Adipocyte (in vitro differentiated cells): Measurements from ENCODE around the gene BEND3.
"Not testable (repeated sequence)": the region's sequence is repeated elsewhere in the genome, so short reads cannot be mapped to it uniquely, and the experiment has no call there.

ENCODE experiments used
- DNase-seq: peaks from one replicate; pipeline ENCODE4 v3.0.0-alpha.2; 2015; ENCODE audit warnings: low read depth
- H3K27me3 ChIP-seq: replicated peaks from 2 replicates; pipeline ENCODE4 v1.7.0; 2013; ENCODE audit warnings: mild to moderate bottlenecking, low read length, moderate library complexity; ENCODE audit not compliant: control insufficient read depth, insufficient read depth
- H3K36me3 ChIP-seq: 2 replicates; pipeline ENCODE4 v1.7.0; 2013; ENCODE audit warnings: low read length, mild to moderate bottlenecking, moderate library complexity; ENCODE audit not compliant: control insufficient read depth, insufficient read depth, severe bottlenecking
- H3K4me1 ChIP-seq: 2 replicates; pipeline ENCODE4 v1.7.0; 2013; ENCODE audit warnings: mild to moderate bottlenecking, low read length, moderate library complexity; ENCODE audit not compliant: control insufficient read depth, insufficient read depth
- H3K4me3 ChIP-seq: 2 replicates; pipeline ENCODE4 v1.7.0; 2013; ENCODE audit warnings: mild to moderate bottlenecking, low read length, moderate library complexity
- H3K9ac ChIP-seq: 2 replicates; pipeline ENCODE4 v1.7.0; 2013; ENCODE audit warnings: mild to moderate bottlenecking, low read length, moderate library complexity
- H3K9me3 ChIP-seq: 2 replicates; pipeline ENCODE4 v1.7.0; 2013; ENCODE audit warnings: mild to moderate bottlenecking, low read length, moderate library complexity; ENCODE audit not compliant: control insufficient read depth

Gene BEND3

DNA sequence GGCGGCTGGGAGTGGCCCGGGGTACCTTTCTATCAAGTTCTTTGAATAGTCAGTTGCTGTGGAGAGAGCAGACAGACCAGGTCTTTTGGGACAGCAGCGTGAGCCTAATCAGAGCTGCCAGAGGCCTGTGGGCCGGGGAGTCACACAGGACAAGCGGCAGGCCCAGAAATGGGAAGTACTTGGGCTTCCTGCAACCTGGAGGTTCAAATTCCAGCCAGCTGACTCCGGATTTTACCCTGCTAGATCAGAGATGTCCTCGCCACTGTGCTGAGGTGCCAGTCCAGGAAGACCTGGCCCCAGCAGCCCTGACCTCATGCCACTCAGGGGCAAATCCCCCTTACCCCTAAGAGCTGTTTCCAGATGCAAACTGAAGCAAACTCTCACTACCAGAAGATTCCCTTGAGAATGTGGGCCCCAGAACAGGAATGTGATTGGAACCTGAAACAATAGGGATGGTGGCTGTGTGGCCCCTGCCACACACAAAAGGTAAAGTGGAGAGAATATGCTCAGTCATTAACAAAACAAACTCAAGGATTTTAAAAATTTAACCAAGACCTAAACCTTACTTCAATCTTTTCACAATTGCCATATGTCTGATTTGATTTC lies 9.7 kb downstream of the BEND3 start:
- no peaks in the 10 kb centered on the region for H3K36me3 ChIP-seq
- no peak overlapping the region for H3K4me3 ChIP-seq
- no peaks in the 10 kb centered on the region for H3K27me3 ChIP-seq
- peaks cover 2% of the 10 kb centered on the region for H3K4me1 ChIP-seq
- DNase-seq, result no peak
- H3K9ac ChIP-seq, result no peak overlapping the region
- H3K9me3 ChIP-seq, result no peaks in the 10 kb centered on the region

DNA sequence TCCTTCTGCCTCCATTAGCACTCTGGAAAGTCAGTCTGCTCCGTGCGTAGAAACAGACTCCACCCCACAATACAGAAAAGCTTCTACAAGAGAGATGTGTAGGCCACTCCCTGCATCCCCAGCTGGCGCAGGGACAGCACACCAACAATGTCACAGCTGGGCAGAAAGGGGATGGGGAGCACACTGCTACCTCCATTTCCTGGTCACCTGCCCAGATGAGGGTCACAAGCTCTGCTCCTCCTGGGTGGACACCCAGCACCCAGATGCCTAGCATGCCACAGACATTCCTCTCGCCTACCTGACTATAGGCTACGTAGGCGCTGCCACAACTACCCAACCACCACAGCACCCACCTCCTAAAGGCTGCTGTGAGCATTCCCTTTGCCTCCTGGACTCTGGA lies 12.2 kb downstream of the BEND3 start:
- no peak for DNase-seq
- Histone ChIP-seq H3K4me1 (no peaks in the 10 kb centered on the region), H3K9me3 (no peaks in the 10 kb centered on the region), H3K9ac (no peak overlapping the region), H3K27me3 (no peaks in the 10 kb centered on the region), H3K4me3 (no peak overlapping the region), H3K36me3 (no peaks in the 10 kb centered on the region)

DNA sequence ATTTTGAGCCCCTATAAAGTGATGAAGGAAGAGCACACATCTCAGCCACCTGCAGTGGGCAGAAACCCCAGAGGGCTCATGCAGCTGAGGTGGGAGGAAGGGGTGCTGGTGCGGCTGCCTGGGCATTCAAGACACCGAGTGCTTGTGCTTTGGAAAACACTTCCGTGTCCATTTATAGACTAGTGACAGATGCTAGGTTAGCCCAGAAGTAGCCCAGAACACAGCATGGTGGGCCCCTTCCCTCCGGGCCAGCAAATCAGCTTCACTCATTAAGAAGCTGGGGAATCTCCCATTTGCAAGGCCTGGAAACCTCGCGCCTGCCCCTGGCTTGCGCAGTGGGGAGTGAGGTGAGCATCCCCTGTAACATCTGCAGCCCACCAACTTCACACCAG lies 12.9 kb downstream of the BEND3 start:
- no peak for DNase-seq
- H3K9ac ChIP-seq, result no peak overlapping the region
- H3K4me3 ChIP-seq, result no peak overlapping the region
- no peaks in the 10 kb centered on the region for H3K36me3 ChIP-seq
- no peaks in the 10 kb centered on the region for H3K4me1 ChIP-seq
- no peaks in the 10 kb centered on the region for H3K9me3 ChIP-seq
- H3K27me3 ChIP-seq, result no peaks in the 10 kb centered on the region

DNA sequence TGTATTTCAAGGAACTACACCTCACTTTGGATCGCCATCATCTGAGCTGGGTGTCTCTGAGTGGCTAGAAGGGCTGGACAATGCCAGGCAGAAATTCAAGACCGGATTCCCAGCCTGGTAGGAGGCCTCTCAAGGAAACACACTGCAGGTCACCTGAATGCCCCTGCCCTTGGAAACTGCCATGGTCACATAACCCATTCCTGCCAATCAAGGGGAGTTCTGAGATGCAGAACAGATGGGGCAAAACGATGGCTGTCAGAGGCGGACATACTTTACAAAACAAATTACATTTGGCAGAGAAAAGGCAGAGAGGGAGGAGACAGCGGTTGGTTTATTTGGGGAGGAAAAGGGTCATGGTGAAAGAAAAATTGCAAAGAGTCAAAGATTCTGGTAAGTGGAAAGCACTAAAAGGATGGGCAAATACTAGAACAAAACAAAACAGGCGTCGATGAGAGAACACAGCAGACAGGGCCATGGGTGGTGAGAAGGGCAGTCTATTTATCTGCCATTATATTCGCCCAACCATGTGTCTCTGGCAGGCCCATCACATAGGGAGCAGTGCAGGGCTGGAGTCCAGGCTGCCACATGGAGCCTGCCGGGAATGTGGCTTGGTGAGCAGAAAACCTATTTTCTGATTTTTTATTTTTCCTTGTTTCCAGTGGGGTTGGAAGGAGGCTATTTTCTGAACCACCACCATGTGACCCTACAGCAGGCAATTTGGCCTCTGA lies 13.5 kb downstream of the BEND3 start:
- H3K9me3 ChIP-seq, result no peaks in the 10 kb centered on the region
- no peaks in the 10 kb centered on the region for H3K36me3 ChIP-seq
- DNase-seq, result no peak
- no peaks in the 10 kb centered on the region for H3K27me3 ChIP-seq
- H3K9ac ChIP-seq, result no peak overlapping the region
- H3K4me1 ChIP-seq, result no peaks in the 10 kb centered on the region
- H3K4me3 ChIP-seq, result no peak overlapping the region

DNA sequence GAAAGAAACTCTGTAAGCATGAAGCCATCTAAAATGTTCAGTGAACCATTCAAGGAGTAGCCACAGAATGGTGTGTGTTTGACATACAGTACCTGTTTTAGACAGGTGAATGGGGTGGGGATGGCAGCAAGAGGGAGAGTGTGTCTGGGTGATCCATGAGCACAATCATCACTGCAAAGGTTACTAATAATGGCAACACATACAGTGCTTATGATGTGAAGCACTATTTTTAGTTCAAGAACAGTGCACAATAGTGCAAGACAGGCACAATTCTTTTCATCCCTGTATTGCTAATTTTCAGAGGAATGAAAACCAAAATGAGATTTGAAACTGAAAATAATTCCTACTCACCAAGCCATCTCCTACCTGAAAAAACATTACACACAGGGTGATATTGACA lies 14.1 kb downstream of the BEND3 start:
- Histone ChIP-seq H3K36me3 (no peaks in the 10 kb centered on the region), H3K9me3 (no peaks in the 10 kb centered on the region), H3K4me3 (no peak overlapping the region)

DNA sequence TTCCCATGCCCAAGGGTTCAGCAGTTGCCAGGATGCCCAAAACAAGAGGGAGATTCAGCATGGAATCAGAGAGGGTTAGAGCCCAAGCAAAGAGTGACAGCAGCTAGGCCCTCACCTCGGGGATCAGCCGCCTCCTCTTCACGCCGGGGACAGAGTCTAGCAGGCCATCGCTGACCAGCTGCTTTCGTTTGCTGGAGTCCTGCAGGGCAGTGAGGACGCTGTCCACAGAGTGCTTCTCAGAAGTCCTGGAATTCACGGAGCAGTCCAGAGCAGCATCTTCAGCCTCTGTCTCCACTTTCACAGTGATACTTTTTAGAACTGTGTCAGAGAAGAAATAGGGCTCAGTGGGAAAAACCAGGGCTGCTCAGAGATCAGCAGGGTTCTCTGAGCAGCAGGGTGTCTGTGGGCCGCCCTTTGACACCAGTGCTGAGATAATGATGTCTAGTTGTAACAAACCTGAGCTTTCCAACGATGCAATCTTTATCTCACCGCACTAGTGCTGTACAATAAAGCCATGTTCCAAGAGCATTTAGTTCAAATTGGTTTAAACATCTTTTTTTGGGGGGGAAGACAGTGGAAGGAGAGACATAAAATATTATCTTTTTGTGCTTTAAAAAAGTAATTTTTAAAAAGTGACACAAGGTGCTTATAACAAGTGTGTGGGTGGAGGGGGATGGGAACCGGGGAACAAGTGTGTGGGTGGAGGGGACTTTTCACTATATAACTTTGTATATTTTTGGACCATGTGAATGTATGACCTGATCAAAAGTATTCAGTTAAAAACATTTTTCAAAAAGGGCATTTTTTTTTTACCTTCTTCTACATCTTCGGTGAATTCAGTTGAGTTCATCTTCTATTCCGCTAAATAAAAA lies 16.6 kb downstream of the BEND3 start:
- no peak overlapping the region for H3K9ac ChIP-seq
- DNase-seq, result no peak
- H3K36me3 ChIP-seq, result no peaks in the 10 kb centered on the region
- no peaks in the 10 kb centered on the region for H3K27me3 ChIP-seq
- H3K9me3 ChIP-seq, result no peaks in the 10 kb centered on the region
- H3K4me1 ChIP-seq, result no peaks in the 10 kb centered on the region
- H3K4me3 ChIP-seq, result no peak overlapping the region

More for the DNA sequence above, 14.1 kb downstream of the BEND3 start:
- no peak for DNase-seq
- Histone ChIP-seq H3K4me1 (no peaks in the 10 kb centered on the region), H3K9ac (no peak overlapping the region), H3K27me3 (no peaks in the 10 kb centered on the region)

DNA sequence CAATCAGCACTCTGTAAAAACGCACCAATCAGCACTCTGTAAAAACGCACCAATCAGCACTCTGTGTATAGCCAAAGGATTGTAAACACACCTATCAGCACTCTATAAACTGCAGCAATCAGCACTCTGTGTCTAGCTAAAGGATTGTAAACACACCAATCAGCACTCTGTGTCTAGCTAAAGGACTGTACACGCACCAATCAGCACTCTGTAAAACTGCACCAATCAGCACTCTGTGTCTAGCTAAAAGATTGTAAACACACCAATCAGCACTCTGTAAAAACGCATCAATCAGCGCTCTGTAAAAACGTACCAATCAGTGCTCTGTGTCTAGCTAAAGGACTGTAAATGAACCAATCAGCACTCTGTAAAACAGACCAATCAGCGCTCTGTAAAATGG lies 30.9 kb downstream of the BEND3 start:
- H3K36me3 ChIP-seq, H3K9me3 ChIP-seq, H3K9ac ChIP-seq, H3K4me1 ChIP-seq, DNase-seq, H3K27me3 ChIP-seq, H3K4me3 ChIP-seq: not testable (repeated sequence)

DNA sequence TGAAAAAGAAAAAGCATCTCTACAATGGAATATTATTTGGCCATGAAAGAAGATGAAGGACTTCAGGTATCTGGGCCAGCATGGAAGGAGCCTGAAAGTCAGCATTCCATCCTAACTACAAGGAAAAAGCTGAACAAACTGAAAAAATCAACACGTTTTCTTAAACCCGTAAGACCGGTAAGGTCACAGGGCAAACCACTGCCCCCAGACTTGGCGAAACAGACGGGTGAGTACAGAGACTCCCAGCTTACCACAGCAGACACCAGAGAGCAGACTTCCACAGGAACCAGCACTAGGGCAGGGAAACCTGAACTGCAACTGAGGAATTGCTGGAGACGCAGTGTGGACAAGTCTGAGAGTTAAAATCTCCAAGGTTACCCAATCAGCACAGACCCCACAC lies 31.4 kb downstream of the BEND3 start:
- H3K4me3 ChIP-seq, result no peak overlapping the region
- H3K9me3 ChIP-seq, result no peaks in the 10 kb centered on the region
- H3K27me3 ChIP-seq, result no peaks in the 10 kb centered on the region
- H3K36me3 ChIP-seq, result no peaks in the 10 kb centered on the region
- DNase-seq, result no peak
- H3K4me1 ChIP-seq, result no peaks in the 10 kb centered on the region
- no peak overlapping the region for H3K9ac ChIP-seq

DNA sequence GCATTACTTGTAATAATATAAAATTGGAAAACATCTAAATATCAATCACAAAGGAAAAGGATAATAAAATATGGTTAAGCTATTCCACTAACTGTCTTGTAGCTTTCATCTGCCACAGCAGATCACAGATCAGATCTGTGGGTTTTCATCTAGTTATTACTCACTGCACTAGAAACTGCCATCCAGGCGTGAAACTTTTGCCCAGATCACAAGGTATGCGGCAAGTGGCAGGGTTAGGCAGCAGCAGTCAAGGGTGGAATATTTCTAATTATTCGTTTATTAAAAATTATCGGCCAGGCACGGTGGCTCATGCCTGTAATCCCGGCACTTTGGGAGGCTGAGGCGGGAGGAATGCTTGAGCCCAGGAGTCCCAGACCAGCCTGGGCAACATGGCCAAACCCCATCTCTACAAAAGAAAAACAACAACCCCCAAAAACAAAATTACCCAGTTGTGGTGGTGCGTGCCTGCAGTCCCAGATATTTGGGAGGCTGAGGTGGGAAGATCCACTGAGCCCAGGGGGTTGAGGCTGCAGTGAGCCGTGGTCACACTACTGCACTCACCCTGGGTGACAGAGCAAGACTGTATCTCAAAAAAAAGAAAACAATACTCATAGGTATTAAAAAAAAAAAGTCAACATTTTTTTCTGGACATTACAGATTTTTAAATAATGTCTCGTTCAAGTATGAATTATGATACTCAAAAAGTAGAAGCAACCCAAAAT lies 32.1 kb downstream of the BEND3 start:
- Histone ChIP-seq H3K36me3 (no peaks in the 10 kb centered on the region), H3K4me3 (no peak overlapping the region), H3K27me3 (no peaks in the 10 kb centered on the region), H3K9ac (no peak overlapping the region), H3K4me1 (no peaks in the 10 kb centered on the region), H3K9me3 (no peaks in the 10 kb centered on the region)
- DNase-seq, result no peak

DNA sequence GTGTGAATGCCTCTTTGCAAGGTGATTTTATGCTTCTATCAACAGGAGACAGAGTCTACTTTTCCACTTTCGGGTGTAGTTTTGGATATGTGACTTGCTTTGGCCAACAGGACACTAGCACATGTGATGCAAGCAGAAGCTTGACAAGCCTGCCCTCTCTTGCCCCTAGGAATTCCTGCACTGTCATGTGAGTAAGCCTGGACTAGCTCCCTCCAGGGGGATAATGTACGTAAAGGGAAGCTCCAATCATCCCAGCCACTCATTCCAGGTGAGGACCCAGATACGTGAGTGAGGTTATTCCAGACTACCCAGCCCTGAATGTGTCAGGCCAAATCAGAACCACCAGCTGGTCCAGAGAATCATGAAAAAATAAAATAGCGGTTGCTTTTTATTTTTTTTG lies 33.3 kb downstream of the BEND3 start:
- Histone ChIP-seq H3K27me3 (no peaks in the 10 kb centered on the region), H3K4me1 (no peaks in the 10 kb centered on the region), H3K36me3 (no peaks in the 10 kb centered on the region), H3K9ac (no peak overlapping the region), H3K4me3 (no peak overlapping the region), H3K9me3 (no peaks in the 10 kb centered on the region)
- no peak for DNase-seq

DNA sequence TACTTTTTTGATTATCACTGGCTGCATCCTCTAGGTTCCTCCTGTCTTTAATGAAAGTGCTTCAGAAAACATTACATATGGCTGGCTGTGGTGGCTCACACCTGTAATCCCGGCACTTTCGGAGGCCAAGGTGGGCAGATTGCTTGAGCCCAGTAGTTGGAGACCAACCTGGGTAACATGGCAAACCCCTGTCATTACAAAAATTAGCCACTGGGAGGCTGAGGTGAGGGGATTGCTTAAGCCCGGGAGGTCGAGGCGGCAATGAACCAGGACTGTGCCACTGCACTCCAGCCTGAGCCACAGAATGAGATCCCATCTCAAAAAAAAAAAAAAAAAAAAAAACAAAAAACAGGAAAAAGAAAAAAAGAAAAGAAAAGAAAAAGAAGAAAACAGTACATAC lies 35.3 kb downstream of the BEND3 start:
- H3K4me1 ChIP-seq, result peaks cover 8% of the 10 kb centered on the region
- peak; percentile 4 for DNase-seq
- H3K9ac ChIP-seq, result no peak overlapping the region
- H3K4me3 ChIP-seq, result no peak overlapping the region
- H3K27me3 ChIP-seq, result no peaks in the 10 kb centered on the region
- H3K9me3 ChIP-seq, result no peaks in the 10 kb centered on the region
- H3K36me3 ChIP-seq, result no peaks in the 10 kb centered on the region
